OCI-LY3 (cell line): ENCODE data around the gene C11orf24.

Experiments
- CTCF ChIP-seq: fragments of 200-600, 300-600 bp; sonication (generic); IDR thresholded peaks from 2 replicates; pipeline ENCODE4 v1.5.1; 2014; ENCODE audit warnings: antibody characterized with exemption, low read length, low read depth
- EZH2phosphoT487 ChIP-seq: fragments of 200-600 bp; shearing (Covaris generic); IDR thresholded peaks from 2 replicates; pipeline ENCODE4 v1.6.1; 2018; ENCODE audit warnings: antibody characterized with exemption, mixed run types, low read depth

- TF ChIP-seq CTCF: no peak
- TF ChIP-seq EZH2phosphoT487: no peak
These were observed 42.7 kb upstream of the C11orf24 start for GRCh38 chr11:68314203-68315170.
